ENCODE results near the gene ST3GAL3.

ST3GAL3 gene

GRCh38 chr1:43707190-43708001 is at the start of gene ST3GAL3:
Gene ST3GAL3 (plus strand): TSS chr1:43707536. CDS start chr1:43736263, 28,727 bp downstream.
- peak; percentile 68 to 81 for DNase-seq (ENCODE audit: extremely low read depth in 1 of 2, low read depth in 1 of 2)

GRCh38 chr1:43659212-43660166 is 47.8 kb upstream of the ST3GAL3 start:
- DNase-seq (ENCODE audit: extremely low read depth in 1 of 2, low read depth in 1 of 2) = no peak

GRCh38 chr1:43660355-43660754 is 47.0 kb upstream of the ST3GAL3 start:
- no peak for DNase-seq (ENCODE audit: extremely low read depth in 1 of 2, low read depth in 1 of 2)

- DNase-seq (ENCODE audit: extremely low read depth in 1 of 2, low read depth in 1 of 2) = no peak
These were observed 43.0 kb upstream of the ST3GAL3 start for GRCh38 chr1:43664369-43664768.

- DNase-seq (ENCODE audit: extremely low read depth in 1 of 2, low read depth in 1 of 2) = no peak
These were observed 40.7 kb upstream of the ST3GAL3 start for GRCh38 chr1:43666608-43667007.

GRCh38 chr1:43668956-43669355 is 38.4 kb upstream of the ST3GAL3 start:
- no peak for DNase-seq (ENCODE audit: extremely low read depth in 1 of 2, low read depth in 1 of 2)

GRCh38 chr1:43669878-43670277 is 37.5 kb upstream of the ST3GAL3 start:
- DNase-seq (ENCODE audit: extremely low read depth in 1 of 2, low read depth in 1 of 2) = no peak

GRCh38 chr1:43671193-43671592 is 36.1 kb upstream of the ST3GAL3 start:
- DNase-seq (ENCODE audit: extremely low read depth in 1 of 2, low read depth in 1 of 2) = no peak

- DNase-seq (ENCODE audit: extremely low read depth in 1 of 2, low read depth in 1 of 2) = no peak
These were observed 35.6 kb upstream of the ST3GAL3 start for GRCh38 chr1:43671626-43672330.

GRCh38 chr1:43673261-43673660 is 34.1 kb upstream of the ST3GAL3 start:
- no peak for DNase-seq (ENCODE audit: extremely low read depth in 1 of 2, low read depth in 1 of 2)

- DNase-seq (ENCODE audit: extremely low read depth in 1 of 2, low read depth in 1 of 2) = no peak
These were observed 28.4 kb upstream of the ST3GAL3 start for GRCh38 chr1:43678940-43679339.

- DNase-seq (ENCODE audit: extremely low read depth in 1 of 2, low read depth in 1 of 2) = no peak
These were observed 23.8 kb upstream of the ST3GAL3 start for GRCh38 chr1:43683560-43683959.

GRCh38 chr1:43686801-43687200 is 20.5 kb upstream of the ST3GAL3 start:
- no peak for DNase-seq (ENCODE audit: extremely low read depth in 1 of 2, low read depth in 1 of 2)

- DNase-seq (ENCODE audit: extremely low read depth in 1 of 2, low read depth in 1 of 2) = no peak
These were observed 19.8 kb upstream of the ST3GAL3 start for GRCh38 chr1:43687301-43688108.

- DNase-seq (ENCODE audit: extremely low read depth in 1 of 2, low read depth in 1 of 2) = no peak
These were observed 19.3 kb upstream of the ST3GAL3 start for GRCh38 chr1:43688109-43688387.

GRCh38 chr1:43688594-43689000 is 18.7 kb upstream of the ST3GAL3 start:
- no peak for DNase-seq (ENCODE audit: extremely low read depth in 1 of 2, low read depth in 1 of 2)

- DNase-seq (ENCODE audit: extremely low read depth in 1 of 2, low read depth in 1 of 2) = no peak
These were observed 18.0 kb upstream of the ST3GAL3 start for GRCh38 chr1:43689289-43689688.

- DNase-seq (ENCODE audit: extremely low read depth in 1 of 2, low read depth in 1 of 2) = no peak
These were observed 15.2 kb upstream of the ST3GAL3 start for GRCh38 chr1:43691871-43692815.

GRCh38 chr1:43693371-43693770 is 14.0 kb upstream of the ST3GAL3 start:
- DNase-seq (ENCODE audit: extremely low read depth in 1 of 2, low read depth in 1 of 2) = no peak
